HG02610 (cell line): ENCODE results near the gene MPPED1.

Experiments
- ATAC-seq: cut with Tn5 transposase; IDR thresholded peaks from one replicate; pipeline ENCODE4 v1.9.1; 2021; ENCODE audit warnings: mild to moderate bottlenecking, moderate library complexity; ENCODE audit not compliant: unreplicated experiment

MPPED1 gene

GRCh38 chr22:43392385-43392989 is 19.3 kb upstream of the MPPED1 start:
- no peak for ATAC-seq

DNA sequence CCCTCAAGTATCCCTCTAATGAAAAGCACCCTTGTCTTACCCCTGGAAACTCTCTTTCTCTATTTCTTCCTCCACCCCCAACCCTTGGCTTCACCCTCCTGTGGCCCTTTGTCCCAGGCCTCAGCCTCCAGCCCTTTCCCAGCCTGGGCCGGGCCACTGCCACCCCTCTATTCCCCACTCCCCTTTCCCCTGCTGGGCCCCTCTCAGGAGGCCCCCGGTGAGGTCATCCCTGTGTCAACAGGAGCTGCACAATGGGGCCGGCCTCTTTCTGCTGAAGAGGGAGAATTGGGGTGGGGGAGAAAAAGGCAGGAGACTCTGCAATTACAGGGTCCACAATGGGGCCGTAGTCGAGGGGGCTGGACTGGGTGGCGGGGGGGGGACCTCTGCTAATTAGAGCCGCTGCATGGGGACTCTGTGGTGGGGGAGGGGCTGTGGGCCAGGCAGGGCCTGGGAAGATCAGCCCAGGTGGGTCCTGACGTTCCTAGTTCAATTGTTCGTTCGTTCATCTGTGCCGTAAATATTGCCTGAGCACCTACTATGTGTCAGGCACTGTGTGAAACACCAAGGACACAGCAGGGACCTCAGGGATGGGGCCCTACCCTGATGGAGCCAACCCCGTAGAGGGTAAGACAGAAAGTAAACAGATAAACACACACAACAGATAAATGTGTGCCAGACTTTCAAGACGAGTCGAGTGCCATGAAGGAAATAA is 18.5 kb upstream of the MPPED1 start:
- no peak for ATAC-seq

GRCh38 chr22:43393844-43394474 is 17.9 kb upstream of the MPPED1 start:
- ATAC-seq: no peak

DNA sequence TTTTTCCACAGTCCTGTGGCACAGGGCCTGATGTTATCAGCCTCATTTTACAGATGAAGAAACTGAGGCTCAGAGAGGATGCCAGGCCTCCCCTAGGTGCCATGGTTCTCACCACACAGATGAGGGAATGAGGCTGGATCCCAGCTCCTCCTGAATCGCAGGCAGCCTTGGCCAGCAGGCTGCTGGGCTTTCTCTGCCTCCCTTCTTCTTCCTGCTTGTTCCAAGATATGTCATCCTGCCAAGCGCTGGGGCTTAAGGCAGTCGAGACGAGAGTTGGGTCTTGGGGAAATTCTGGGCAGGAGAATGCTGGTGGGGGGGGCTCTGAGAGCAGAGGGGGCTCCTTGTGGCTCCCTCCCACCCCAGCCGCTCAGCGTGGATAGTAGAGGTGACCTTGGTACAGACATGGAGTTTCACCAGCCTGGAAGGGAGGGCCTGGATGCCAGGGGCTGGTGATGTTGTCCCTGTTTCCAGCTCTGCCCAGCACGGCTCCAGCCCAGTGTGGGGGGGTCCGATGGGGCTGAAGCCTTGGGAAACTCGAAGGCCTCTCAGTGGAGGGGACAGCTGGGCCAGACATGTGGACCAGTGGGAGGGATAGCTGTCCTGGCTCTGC is 16.6 kb upstream of the MPPED1 start:
- no peak for ATAC-seq

DNA sequence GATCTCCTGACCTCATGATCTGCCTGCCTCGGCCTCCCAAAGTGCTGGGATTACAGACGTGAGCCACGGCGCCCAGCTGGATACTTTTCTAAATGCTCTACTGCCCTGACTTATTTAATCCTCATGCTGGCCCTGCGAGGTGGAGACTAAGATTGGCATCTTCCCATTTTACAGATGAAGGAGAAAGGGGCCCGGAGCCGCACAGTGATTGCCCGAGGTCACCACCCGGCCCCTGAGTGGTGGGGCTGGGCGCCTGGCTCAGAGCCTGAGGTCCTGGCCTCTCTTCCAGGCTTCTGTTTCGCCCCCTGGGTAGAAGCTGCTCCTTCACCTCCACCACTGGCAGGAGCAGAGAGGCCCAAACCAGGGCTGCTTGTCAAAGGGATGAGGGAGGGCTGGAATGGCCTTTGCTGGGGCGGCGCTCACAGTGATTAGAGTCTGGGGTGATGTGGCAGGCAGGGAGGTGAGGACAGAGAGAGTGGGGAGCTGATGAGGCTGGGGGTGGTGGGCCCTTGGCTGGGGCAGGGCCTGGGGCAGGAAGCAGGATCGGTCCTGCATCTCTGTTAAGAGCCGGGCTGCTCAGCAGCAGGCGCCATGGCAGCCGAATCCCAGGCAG is 15.4 kb upstream of the MPPED1 start:
- ATAC-seq: no peak

GRCh38 chr22:43396934-43397457 is 14.8 kb upstream of the MPPED1 start:
- no peak for ATAC-seq

DNA sequence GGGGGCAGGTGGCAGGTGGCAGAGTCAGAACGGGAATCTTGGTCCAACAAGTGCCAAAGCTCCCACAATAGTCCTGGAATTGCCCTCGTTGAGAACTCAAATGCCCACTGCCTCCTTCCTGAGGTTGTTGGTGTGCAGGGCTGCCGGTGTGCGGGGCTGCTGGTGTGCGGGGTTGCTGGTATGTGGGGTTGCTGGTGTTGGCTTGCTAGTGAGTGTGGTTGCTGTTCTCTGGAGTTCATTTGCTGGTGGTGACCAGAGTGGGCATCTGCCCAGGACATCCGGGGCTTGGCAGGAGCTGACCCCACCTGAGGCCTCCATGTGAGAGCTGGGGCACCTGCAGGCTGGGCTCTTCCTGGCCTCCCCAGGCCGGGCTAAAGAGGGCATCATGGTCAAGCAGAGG is 14.0 kb upstream of the MPPED1 start:
- ATAC-seq: no peak

GRCh38 chr22:43398246-43398645 is 13.6 kb upstream of the MPPED1 start:
- no peak for ATAC-seq

DNA sequence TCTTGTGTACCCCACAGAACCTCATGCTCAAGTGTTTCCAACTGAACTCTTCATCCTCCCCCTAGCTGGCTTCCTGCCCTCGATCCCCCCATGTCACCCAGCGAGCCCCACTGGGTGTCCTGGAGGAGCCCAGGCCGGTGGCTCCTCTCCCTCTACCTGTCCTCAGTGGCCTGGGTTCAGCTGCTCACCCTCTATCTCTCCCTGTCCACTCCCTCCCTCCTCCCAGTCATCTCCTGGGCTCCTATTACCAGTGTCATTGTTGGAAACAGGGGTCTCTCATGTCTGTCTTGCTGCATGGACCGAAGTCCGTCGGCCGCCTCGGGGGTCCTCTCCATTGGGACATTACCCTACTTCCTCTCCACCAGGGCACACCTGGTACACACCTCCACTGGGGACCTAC is 12.9 kb upstream of the MPPED1 start:
- ATAC-seq: no peak

GRCh38 chr22:43399338-43399979 is 12.4 kb upstream of the MPPED1 start:
- no peak for ATAC-seq

DNA sequence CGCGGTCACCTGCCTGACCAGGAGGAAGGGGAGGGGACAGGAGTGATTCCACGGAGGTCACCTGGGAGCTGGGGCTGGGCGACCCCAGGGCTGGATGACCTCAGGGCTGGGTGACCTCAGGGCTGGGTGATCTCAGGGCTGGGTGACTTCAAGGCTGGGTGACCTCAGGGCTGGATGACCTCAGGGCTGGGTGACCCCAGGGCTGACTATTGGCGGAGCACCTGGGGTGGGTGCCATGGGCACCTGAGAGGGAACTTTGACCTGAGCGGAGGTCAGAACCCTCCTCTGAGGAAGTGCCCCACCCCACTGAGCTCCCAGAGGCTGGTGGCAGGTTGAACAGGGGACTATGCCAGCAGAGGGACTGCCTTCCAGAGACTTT is 11.8 kb upstream of the MPPED1 start:
- no peak for ATAC-seq

DNA sequence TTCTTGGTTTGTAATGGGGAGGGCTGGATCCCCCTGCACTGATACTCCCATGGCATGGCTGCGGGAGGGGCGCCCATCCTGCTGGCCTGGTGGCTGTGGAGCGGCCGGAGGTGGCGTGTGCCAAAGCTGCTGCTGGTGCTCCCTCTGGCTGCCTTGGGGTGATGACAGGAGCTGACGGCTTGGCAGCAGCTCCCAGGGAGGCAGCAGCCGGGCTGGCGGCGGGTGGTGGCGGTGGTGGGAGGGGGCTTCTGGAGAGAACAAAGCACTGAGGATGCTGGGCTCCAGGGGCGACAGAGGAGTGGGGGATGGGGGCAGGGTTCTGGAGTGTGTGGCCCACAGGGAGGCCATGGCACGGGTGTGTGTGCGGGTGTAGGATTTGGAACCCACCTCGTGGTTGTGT is 11.4 kb upstream of the MPPED1 start:
- ATAC-seq: no peak

GRCh38 chr22:43401233-43401632 is 10.6 kb upstream of the MPPED1 start:
- ATAC-seq: no peak

DNA sequence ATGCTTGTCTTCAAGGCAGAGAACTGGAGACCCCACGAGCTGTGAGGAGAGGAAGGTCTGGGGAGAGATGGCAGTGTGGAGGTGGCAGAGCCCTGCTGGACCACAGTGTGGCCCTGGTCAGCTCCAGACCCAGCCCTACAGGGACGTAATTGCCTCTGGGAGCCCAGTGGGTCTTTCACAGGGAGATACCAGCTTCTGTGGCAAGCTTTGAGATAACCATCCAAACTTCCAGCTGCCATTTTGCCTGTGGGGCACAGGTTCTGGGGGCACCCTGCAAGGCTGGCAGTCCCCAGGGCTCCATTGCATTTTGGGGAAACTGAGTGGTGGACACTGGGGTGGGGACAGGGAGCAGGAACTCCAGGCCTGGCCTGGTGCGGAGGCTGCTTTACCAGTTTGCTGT is 10.2 kb upstream of the MPPED1 start:
- no peak for ATAC-seq

GRCh38 chr22:43402128-43402527 is 9.7 kb upstream of the MPPED1 start:
- ATAC-seq: no peak

- ATAC-seq: no peak
These were observed 7.0 kb upstream of the MPPED1 start for GRCh38 chr22:43404673-43405385.

- ATAC-seq: no peak
These were observed 5.5 kb upstream of the MPPED1 start for GRCh38 chr22:43406186-43406790.

DNA sequence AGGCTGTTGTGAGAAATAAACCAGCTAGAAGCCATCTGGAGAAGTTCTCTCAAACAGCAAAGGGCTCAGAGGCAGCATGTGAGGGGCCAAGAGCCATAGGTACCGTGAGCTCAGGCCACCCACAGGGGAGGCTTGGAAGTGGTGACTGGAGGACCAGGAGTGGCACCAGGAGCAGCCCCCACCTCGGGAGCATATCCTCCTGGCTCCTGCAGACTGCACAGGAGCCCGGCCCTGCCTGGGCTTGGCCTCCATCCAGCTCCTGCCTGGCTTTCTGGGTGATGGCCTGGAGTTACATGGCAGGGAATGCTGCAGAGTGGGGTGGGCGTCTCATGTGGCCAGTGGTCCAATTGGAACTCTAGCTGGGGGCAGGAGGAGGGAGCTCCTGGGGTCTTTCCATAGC is 4.2 kb upstream of the MPPED1 start:
- ATAC-seq: no peak

GRCh38 chr22:43408009-43408408 is 3.8 kb upstream of the MPPED1 start:
- ATAC-seq: no peak

GRCh38 chr22:43409046-43409445 is 2.8 kb upstream of the MPPED1 start:
- no peak for ATAC-seq
